Large intestine (tissue), 3 donors: ENCODE data around the gene SHOC1. TPM values are rescaled to one million over a fixed set of nuclear protein-coding genes. Genes with fewer than 3 reads are reported as not detected.
"Not testable (repeated sequence)": the region's sequence is repeated elsewhere in the genome, so short reads cannot be mapped to it uniquely, and the experiment has no call there.

Source experiments
- DNase-seq, 2 donors: peaks; one replicate each; pipeline versions ENCODE4 v3.0.0 to v3.0.0-alpha.2; 2013
- H3K27ac ChIP-seq: one replicate; pipeline ENCODE4 v1.5.1; 2013; ENCODE audit warnings: low read length
- H3K27me3 ChIP-seq: 2 replicates; pipeline ENCODE4 v1.6.1; 2013; ENCODE audit warnings: low read length; ENCODE audit not compliant: control insufficient read depth, insufficient read depth
- H3K36me3 ChIP-seq: 2 replicates; pipeline ENCODE4 v1.6.1; 2013; ENCODE audit warnings: low read length; ENCODE audit not compliant: control insufficient read depth, insufficient read depth
- H3K4me1 ChIP-seq: one replicate; pipeline ENCODE4 v1.6.1; 2013; ENCODE audit warnings: low read length; ENCODE audit not compliant: control insufficient read depth, insufficient read depth
- H3K4me3 ChIP-seq: one replicate; pipeline ENCODE4 v1.5.1; 2013; ENCODE audit warnings: low read length
- H3K9me3 ChIP-seq: one replicate; pipeline ENCODE4 v1.6.1; 2013; ENCODE audit warnings: mild to moderate bottlenecking, low read depth, low read length, moderate library complexity; ENCODE audit not compliant: control insufficient read depth
- WGBS: methylation state at CpG from one replicate; pipeline ENCODE4 v1.1.5; 2013; ENCODE audit warnings: low lambda C conversion rate; ENCODE audit not compliant: insufficient coverage; 5-methylcytosine and 5-hydroxymethylcytosine counted together
- polyA plus RNA-seq: library from polyadenylated mRNA; unstranded; fragments of 120-200 nt; gene quantifications from one replicate; pipeline ENCODE4 v1.2.1, GENCODE V29; 2013

The SHOC1 gene
- polyA plus RNA-seq, 1 donor: 0.10 TPM

- WGBS: 100% methylated on average over 2 of the region's 2 CpGs
- H3K27ac ChIP-seq: no peak overlapping the region
Measured at GRCh38 chr9:111806259-111806658, 11.5 kb upstream of the SHOC1 start.

DNA sequence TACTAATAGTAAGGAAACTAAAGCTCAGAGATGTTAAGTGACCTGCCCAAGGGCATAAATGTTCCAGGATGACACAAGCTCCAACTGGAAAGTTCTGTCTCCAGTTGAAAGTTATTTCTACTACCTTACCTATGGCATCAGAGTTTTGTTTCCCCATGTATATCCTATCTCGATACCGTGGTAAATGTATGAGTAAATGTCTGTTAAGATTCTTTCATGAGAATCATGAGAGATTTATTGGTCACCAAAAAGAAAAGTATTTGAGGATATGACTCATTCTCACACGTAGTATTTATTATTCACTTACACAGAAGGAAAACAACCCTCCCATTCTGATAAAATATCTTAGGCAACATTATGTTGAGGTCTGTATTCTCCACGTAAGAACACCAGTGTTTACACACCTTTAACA is 11.1 kb upstream of the SHOC1 start:
- WGBS: 57% methylated on average over 2 of the region's 4 CpGs
- Histone ChIP-seq H3K4me1 (no peaks in the 10 kb centered on the region), H3K36me3 (no peaks in the 10 kb centered on the region), H3K27ac (no peak overlapping the region), H3K4me3 (no peak overlapping the region), H3K27me3 (no peaks in the 10 kb centered on the region), H3K9me3 (no peaks in the 10 kb centered on the region)
- DNase-seq: no peak

More at GRCh38 chr9:111806259-111806658, 11.5 kb upstream of the SHOC1 start:
- no peaks in the 10 kb centered on the region for H3K4me1 ChIP-seq
- H3K27me3 ChIP-seq: no peaks in the 10 kb centered on the region
- DNase-seq: no peak
- H3K36me3 ChIP-seq: no peaks in the 10 kb centered on the region
- no peaks in the 10 kb centered on the region for H3K9me3 ChIP-seq
- no peak overlapping the region for H3K4me3 ChIP-seq

- Histone ChIP-seq H3K27ac (no peak overlapping the region), H3K36me3 (no peaks in the 10 kb centered on the region), H3K4me3 (no peak overlapping the region), H3K27me3 (no peaks in the 10 kb centered on the region), H3K9me3 (no peaks in the 10 kb centered on the region), H3K4me1 (no peaks in the 10 kb centered on the region)
- DNase-seq: no peak
- WGBS: 100% methylated on average over 1 of the region's 2 CpGs
Measured at GRCh38 chr9:111805262-111805661, 10.5 kb upstream of the SHOC1 start.

DNA sequence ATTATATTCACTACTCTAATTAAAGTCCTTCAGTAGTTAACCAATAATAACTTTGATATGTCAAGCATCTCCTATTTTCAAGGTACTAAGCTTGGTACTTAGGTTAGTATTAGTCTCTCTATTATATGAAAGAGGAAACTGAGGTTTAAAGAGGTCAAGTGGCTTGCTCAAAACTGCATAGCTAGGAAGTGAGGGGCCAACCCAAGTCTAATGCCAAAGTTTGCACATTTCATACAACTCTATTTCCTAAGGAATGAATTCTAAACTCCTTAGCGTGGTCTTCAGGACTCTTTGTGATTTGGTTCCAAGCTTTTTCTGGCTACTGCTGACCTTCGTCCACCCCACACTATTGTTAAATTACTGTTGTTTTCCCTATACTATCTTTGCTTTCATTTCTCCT is 9.9 kb upstream of the SHOC1 start:
- 100% methylated on average over 2 of the region's 2 CpGs for WGBS
- no peaks in the 10 kb centered on the region for H3K36me3 ChIP-seq
- no peaks in the 10 kb centered on the region for H3K4me1 ChIP-seq
- H3K27ac ChIP-seq: no peak overlapping the region
- DNase-seq: no peak
- H3K4me3 ChIP-seq: no peak overlapping the region
- H3K27me3 ChIP-seq: no peaks in the 10 kb centered on the region
- H3K9me3 ChIP-seq: no peaks in the 10 kb centered on the region

DNA sequence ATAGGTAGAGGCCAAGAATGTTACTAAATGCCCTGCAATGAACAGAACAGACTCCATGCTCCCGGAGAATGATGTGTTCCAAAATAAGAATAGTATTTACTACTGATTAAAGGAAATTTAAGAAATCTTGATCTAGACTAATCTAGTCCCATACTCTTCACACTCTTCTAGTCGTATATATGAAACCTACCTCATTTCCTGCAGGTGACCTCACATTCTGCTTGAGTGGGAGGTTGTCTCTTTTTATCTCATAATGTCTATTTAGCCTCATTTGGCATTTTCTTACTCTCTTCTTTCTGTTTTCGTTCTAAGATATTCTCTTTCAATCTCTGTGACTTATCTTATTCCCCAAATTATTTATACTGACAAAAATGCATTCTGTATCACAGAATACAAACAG is 9.2 kb upstream of the SHOC1 start:
- 100% methylated on average over 2 of the region's 3 CpGs for WGBS
- Histone ChIP-seq H3K36me3 (no peaks in the 10 kb centered on the region), H3K4me3 (no peak overlapping the region), H3K27me3 (no peaks in the 10 kb centered on the region), H3K9me3 (no peaks in the 10 kb centered on the region), H3K4me1 (no peaks in the 10 kb centered on the region), H3K27ac (no peak overlapping the region)
- DNase-seq: no peak

GRCh38 chr9:111799915-111800526 is 5.3 kb upstream of the SHOC1 start:
- Histone ChIP-seq H3K4me3 (no peak overlapping the region), H3K36me3 (no peaks in the 10 kb centered on the region), H3K9me3 (peaks cover 1% of the 10 kb centered on the region), H3K27ac (no peak overlapping the region), H3K4me1 (no peaks in the 10 kb centered on the region), H3K27me3 (no peaks in the 10 kb centered on the region)
- no peak for DNase-seq
- WGBS: 100% methylated on average over 1 of the region's 1 CpG

GRCh38 chr9:111799506-111799905 is 4.8 kb upstream of the SHOC1 start:
- Histone ChIP-seq H3K9me3 (peaks cover 6% of the 10 kb centered on the region), H3K36me3 (no peaks in the 10 kb centered on the region), H3K27ac (no peak overlapping the region), H3K4me3 (no peak overlapping the region), H3K4me1 (no peaks in the 10 kb centered on the region), H3K27me3 (no peaks in the 10 kb centered on the region)
- DNase-seq: no peak

- Histone ChIP-seq H3K27me3 (no peaks in the 10 kb centered on the region), H3K27ac (no peak overlapping the region), H3K4me1 (no peaks in the 10 kb centered on the region), H3K4me3 (no peak overlapping the region), H3K9me3 (peaks cover 6% of the 10 kb centered on the region), H3K36me3 (no peaks in the 10 kb centered on the region)
- DNase-seq: no peak
Measured at GRCh38 chr9:111798786-111799185, 4.0 kb upstream of the SHOC1 start.

- H3K4me3 ChIP-seq: peak overlapping the region; percentile 6
- no peaks in the 10 kb centered on the region for H3K36me3 ChIP-seq
- no peak overlapping the region for H3K27ac ChIP-seq
- H3K27me3 ChIP-seq: no peaks in the 10 kb centered on the region
- no CpG with 5 or more reads among the region's 2 CpGs for WGBS
- no peak for DNase-seq
- H3K9me3 ChIP-seq: peaks cover 6% of the 10 kb centered on the region
- H3K4me1 ChIP-seq: no peaks in the 10 kb centered on the region
Measured at GRCh38 chr9:111795557-111795839, 761 bp upstream of the SHOC1 start.

DNA sequence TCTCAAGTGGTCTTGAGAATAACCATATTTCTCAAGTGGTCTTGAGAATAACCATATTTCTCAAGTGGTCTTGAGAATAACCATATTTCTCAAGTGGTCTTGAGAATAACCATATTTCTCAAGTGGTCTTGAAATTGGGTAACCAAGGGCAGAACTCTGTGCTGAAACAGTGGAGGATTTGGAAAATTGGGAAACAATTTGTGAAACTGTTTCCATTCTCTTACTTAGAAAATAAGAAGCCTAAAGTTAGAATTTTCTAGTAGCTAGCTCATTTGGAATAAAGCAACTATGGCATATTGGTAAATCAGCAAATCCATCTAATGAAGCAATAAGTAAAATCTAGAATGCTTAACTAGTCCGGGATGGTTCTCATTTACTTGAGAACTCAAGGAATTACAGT is 2.9 kb downstream of the SHOC1 start:
- not testable (repeated sequence) for H3K4me3 ChIP-seq, H3K9me3 ChIP-seq, H3K27me3 ChIP-seq, H3K36me3 ChIP-seq, DNase-seq, H3K4me1 ChIP-seq, H3K27ac ChIP-seq
- 100% methylated on average over 1 of the region's 1 CpG for WGBS

DNA sequence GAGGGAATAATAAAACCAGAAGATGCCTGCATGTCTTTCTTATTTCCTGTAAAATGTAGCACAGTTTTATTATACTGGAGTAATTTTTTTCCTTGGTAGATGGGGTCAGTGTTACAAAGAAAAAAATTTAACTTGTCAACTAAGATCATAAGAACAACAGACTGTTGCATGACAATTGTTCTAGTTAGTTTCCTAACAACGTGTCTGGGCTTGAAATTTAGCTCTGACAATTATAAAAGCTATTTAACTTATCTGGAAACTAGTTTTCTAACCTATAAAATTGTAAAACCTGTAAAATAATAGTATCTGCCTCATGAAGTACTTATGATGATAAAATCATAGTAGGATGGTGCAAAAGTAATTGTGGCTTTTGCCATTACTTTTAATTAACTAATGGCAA is 4.9 kb downstream of the SHOC1 start:
- Histone ChIP-seq H3K27me3 (no peaks in the 10 kb centered on the region), H3K9me3 (peaks cover 5% of the 10 kb centered on the region), H3K36me3 (no peaks in the 10 kb centered on the region), H3K4me3 (no peak overlapping the region), H3K27ac (no peak overlapping the region), H3K4me1 (no peaks in the 10 kb centered on the region)
- DNase-seq: no peak
- 100% methylated on average over 1 of the region's 1 CpG for WGBS
